VCaP (cell line): ENCODE results near the gene IFITM10.

Experiments used
- H3K27ac ChIP-seq: fragments of 450-650 bp; 2 replicates; pipeline ENCODE4 v1.5.1; 2017
- TF ChIP-seq, protein P1 (sequence below): fragments of 450-650 bp; conservative IDR thresholded peaks from 2 replicates; pipeline ENCODE4 v1.5.1; 2017; ENCODE audit warnings: mild to moderate bottlenecking, moderate library complexity

Gene IFITM10

DNA sequence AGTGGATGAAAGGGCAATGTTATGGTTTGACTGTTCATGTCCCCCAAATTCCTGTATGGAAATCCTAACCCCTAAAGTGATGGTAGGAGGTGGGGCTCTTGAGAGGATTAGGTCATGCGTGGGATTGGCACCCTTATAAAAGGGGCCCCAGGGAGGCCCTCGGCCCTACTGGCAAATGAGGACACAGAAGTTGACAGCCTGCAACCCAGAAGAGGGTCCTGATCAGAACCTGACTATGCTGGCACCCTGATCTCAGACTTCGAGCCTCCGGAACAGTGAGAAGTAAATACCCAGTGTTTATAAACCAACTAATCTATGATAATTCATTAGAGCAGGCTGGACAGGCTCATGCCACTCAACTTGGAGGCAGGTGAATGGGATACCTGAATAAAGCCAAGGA lies 8.7 kb downstream of the IFITM10 start:
- TF ChIP-seq, protein P1, sequence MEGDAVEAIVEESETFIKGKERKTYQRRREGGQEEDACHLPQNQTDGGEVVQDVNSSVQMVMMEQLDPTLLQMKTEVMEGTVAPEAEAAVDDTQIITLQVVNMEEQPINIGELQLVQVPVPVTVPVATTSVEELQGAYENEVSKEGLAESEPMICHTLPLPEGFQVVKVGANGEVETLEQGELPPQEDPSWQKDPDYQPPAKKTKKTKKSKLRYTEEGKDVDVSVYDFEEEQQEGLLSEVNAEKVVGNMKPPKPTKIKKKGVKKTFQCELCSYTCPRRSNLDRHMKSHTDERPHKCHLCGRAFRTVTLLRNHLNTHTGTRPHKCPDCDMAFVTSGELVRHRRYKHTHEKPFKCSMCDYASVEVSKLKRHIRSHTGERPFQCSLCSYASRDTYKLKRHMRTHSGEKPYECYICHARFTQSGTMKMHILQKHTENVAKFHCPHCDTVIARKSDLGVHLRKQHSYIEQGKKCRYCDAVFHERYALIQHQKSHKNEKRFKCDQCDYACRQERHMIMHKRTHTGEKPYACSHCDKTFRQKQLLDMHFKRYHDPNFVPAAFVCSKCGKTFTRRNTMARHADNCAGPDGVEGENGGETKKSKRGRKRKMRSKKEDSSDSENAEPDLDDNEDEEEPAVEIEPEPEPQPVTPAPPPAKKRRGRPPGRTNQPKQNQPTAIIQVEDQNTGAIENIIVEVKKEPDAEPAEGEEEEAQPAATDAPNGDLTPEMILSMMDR, result no peak
- no peak overlapping the region for H3K27ac ChIP-seq

DNA sequence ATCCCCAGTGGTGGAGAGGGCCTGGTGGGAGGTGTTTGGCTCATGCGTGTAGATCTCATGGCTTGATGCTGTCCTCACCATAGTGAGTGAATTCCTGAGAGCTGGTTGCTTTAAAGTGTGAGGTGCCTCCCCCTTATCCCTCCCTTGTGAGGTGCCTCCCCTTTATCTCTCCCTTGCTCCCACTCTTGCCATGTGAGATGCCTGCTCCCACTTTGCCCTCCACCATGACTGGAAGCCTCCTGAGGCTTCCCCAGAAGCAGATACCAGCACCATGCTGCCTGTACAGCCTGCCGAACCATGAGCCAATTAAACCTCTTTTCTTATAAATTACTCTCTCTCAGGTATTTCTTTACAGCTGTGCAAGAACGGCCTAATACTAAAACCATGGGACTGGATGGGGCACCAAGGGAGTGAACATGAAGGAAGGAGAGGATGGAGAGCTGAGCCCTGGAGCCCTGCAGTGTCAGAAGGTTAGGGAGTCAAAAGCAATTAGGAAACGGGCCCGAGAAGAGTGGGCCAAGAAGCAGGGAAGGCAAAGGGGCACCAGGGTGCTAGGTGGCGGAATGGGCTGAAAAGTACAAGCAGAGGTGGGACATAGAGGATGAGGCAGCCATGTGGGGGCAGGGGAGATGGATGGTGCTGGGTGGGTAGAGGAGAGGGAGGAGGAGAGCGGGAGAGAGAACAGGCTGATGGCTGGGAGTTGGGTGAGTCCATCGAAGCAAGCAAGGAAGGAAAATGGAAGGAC lies 9.4 kb downstream of the IFITM10 start:
- TF ChIP-seq, protein P1, result no peak
- H3K27ac ChIP-seq, result no peak overlapping the region

DNA sequence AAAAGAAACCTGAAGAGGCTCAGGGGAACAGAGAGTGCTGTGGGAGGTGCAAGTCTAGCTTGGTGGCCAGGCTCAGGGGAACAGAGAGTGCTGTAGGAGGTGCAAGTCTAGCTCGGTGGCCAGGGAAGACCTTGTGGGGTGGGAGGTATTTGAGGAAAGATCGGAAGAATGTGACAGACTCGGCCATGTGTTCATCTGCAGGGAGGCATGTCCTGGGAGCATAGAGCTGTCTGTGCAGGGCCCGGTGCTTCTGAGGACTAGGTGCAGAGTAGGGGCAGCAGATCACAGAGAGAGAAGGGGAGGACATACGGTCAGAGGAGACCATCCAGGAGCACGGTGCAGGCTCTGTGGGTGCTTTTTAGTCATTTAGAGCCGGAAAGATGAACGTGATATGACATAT lies 10.8 kb downstream of the IFITM10 start:
- TF ChIP-seq, protein P1, result no peak
- H3K27ac ChIP-seq, result no peak overlapping the region

DNA sequence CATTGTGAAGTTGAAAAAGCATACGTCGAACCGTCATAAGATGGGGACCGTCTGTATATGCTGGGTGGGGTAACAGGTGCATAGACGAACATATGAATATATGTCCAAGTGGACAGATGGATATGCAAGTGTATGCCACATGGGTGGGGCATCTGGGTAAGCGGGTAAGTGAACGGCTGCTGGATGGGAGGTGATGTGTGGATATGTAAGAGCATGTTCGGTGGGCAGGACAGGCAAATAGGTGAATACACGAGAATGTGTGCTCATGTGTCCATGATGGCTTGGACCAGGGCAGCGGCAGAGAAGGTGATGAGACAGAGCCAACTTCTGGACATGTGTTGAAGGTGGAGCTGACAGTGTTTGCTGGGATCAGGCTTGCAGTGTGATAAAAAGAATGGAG lies 12.0 kb downstream of the IFITM10 start:
- TF ChIP-seq, protein P1, result no peak
- no peak overlapping the region for H3K27ac ChIP-seq

DNA sequence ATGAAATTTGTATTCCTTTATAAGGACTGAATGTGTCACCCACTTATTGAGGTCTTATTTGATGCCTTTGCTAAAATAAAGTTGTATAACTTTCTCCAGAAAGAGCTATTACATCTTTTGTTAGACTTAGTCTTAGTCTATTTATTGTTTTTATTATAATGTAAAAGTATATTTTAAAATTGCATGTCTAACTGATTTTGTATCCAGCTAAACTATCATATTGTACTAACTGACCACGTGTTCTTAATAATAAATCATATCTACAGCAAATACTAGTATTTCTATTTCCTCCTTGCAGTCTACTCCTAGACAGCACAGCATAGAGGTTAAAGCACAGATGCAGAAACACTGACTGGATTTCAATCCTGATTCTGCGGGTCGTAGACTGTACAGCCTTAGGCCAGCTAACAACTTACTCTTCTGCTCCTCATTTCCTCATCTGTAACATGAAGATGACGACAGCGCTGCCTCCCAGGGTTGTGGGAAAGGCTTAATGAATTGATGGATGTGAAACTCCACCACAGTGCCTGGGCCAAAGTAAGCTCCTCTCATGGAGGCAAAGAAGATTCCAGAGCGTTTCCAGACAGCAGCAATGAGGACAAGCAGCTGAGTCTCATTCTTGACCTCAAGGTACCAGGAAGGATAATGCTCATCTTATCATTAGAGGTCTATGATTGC lies 13.2 kb downstream of the IFITM10 start:
- TF ChIP-seq, protein P1, result no peak
- H3K27ac ChIP-seq, result no peak overlapping the region

DNA sequence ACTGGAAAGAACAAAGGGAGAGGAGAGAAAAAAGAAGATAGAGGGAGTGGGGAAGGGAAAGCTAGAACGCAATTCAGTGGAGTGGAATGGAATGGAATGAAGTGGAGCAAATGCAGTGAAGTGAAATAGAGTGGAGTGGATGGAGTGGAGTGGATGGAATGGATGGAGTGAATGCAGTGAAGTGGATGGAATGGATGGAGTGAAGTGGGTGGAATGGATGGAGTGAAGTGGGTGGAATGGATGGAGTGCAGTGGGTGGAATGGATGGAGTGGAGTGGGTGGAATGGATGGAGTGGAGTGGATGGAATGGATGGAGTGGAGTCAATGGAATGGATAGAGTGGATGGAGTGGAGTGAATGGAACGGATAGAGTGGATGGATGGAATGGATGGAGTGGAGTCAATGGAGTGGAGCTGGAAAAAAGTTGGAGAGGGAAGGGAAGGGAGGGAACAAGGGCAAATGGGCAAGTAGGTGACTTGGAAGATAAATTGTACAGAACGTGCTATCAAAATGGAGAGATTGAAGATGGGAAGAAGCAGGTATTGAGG lies 13.9 kb downstream of the IFITM10 start:
- TF ChIP-seq, protein P1, result no peak
- no peak overlapping the region for H3K27ac ChIP-seq

DNA sequence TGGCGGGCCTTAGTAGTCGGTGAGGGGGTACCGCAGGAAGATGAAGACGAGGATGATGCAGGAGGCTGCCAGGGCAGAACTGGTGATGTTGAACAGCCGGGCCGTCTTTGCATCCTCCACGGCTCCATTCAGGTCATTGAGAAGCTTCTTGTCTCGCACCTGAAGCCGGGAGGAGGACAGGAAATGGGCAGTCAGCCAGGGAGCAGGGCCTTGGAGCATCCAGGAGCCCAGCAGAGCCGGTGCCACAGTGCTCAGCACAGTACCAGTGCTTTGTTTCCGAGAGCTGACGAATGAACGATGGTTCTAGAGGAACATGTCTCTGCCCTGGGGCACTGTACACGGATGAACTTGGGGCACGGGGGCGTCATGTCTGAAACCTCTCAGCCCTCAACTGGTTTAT lies 15.1 kb downstream of the IFITM10 start:
- TF ChIP-seq, protein P1, result no peak
- no peak overlapping the region for H3K27ac ChIP-seq
